Effector CD4-positive, alpha-beta T cell (primary cell): Measurements from ENCODE around the gene CCN2.

Experiments
- DNase-seq: peaks from one replicate; pipeline ENCODE4 v3.0.0-alpha.2; 2020

Gene CCN2

GRCh38 chr6:131966443-131966842 is 15.3 kb upstream of the CCN2 start:
- no peak for DNase-seq

DNA sequence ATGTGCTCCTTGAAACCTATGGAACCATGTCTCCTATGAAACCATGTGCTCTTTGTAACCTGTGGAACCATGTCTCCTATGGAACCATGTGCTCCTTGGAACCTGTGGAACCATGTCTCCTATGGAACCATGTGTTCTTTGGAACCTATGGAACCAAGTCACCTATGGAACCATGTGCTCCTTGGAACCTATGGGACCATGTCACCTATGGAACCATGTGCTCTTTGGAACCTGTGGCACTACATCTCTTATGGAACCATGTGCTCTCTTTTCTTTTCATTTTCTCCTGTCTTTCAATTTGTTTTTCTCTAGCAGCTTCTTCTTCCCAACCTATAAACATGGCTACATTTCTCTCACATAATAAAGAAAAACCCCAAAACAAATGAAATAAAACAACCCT is 11.9 kb upstream of the CCN2 start:
- no peak for DNase-seq

- DNase-seq, result no peak
Observed at GRCh38 chr6:131960371-131961133, 9.4 kb upstream of the CCN2 start.

GRCh38 chr6:131958542-131959470 is 7.6 kb upstream of the CCN2 start:
- no peak for DNase-seq

DNA sequence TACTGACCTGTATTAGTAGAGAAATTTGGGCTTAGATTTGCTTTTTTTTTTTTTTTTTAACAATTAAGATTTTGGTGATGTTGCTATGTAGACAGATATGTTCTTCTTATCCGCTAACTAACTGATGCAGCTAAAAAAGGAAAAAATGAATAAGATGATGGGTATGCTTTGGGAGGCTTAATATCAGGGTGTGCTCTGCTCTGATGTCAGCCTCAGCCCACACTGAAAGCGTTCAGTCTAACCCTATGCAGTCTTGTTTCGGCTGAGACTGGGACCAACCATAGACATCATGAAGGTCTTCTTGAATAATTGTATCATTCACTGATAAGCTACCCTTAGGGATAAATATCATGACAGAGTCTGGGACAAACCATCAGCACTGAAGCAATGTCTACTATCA is 6.9 kb upstream of the CCN2 start:
- DNase-seq, result no peak

DNA sequence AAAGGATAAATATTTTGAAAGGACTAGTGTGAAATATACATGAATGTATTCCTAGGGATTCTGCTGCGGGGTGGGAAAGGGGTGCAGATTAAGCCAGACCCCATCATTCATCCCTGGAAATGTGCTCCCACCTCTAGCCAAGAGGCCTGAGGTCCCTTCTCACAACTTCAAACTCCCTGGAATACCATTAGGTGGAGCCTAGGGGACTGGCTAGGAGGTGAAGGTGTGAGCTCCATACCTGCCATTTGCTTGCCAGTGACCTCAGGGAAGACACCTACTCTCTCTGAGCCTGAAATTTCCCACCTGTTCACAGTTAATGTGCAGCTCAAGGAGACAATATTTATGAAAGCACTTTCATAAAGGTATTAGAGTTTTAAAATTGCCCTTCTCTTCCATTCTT is 4.7 kb upstream of the CCN2 start:
- DNase-seq, result no peak

DNA sequence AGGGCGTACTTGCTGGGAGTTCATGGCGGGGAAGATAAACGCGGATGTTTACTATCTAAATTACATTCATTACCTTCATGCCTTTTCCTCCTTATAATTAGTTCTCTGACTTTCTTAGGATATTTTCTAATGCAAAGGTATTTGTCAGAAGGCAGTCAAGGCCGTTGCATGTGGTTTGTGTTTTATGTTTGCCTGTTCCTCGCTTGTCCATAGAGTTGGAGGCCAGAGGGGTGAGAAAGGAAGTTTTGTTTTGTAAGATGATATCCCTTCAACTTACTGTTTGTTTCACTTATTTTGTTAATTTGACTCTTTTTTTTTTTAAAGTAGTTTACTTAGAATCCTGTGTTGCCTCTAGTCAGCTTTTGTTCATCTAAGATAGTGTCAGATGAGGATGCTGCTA is 4.0 kb upstream of the CCN2 start:
- DNase-seq, result no peak

DNA sequence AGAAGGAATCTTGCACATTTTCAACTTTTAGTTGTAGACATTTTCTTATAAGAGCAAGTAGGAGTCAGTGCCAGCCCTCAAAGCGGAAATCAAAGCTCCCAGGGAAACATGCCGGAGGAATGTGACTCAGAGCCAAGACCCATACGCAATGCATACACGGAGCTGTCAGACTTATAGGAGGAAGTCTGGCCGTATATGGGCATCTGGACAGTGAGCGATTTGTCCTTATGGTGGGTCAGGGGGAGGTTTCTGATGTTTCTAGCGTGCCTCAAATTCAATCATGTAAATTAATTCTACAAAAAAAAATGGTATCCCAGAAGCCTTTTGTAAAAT is 3.6 kb upstream of the CCN2 start:
- DNase-seq, result no peak

DNA sequence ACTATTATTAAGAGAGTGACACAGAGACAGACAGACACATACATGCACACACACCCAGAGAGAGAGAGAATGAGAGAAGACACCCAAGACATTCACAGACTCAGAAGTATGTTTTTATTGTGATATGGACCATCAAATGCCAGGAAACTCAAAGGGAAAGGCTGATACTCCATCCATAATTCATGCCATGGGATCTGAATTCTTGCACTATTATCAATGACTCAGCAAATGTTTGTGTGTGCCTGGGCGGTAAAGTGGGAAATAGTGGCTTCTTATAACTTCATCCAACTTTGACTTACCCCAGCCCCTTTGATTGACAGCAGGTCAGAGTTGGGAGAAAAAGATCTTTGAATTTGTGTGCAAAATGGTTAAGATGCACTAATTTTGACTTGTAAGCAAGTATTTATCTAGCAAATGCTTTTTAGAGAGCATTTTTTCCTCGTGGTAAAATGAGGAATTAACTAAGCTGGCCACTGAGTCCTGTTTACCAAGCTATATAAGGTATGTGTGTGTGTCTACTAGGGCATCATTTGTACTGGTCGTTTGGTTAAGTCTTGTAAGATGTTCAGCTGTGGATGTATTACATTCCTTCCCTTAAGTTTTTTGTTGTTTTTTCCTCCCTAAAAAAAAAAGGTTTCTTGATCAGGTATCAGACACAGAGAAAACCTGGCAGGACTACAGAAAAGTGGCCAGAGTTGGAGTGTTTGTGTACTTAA is 3.0 kb upstream of the CCN2 start:
- DNase-seq, result no peak

- DNase-seq, result no peak
Observed at GRCh38 chr6:131952886-131953509, 1.8 kb upstream of the CCN2 start.

- DNase-seq, result no peak
Observed at GRCh38 chr6:131951576-131952230, 531 bp upstream of the CCN2 start.

GRCh38 chr6:131949909-131950766 is 1.0 kb downstream of the CCN2 start:
- no peak for DNase-seq

- DNase-seq, result no peak
Observed at GRCh38 chr6:131949620-131949908, 1.6 kb downstream of the CCN2 start.

- DNase-seq, result no peak
Observed at GRCh38 chr6:131948692-131949619, 2.2 kb downstream of the CCN2 start.

- no peak for DNase-seq
Observed at GRCh38 chr6:131947986-131948661, 3.0 kb downstream of the CCN2 start.

GRCh38 chr6:131946992-131947955 is 3.9 kb downstream of the CCN2 start:
- DNase-seq, result no peak

- no peak for DNase-seq
Observed at GRCh38 chr6:131946404-131946991, 4.7 kb downstream of the CCN2 start.

- DNase-seq, result no peak
Observed at GRCh38 chr6:131945971-131946370, 5.2 kb downstream of the CCN2 start.
